H1 (cell line): ENCODE results near the gene RELA.

ENCODE experiments used
- EP300 ChIP-seq, 2 experiments: IDR thresholded peaks; 1 replicate in 1 of 2; 2 replicates in 1 of 2; pipeline ENCODE4 v1.6.1; 2011 to 2012; ENCODE audit warnings: low read depth in 2 of 2, low read length in 2 of 2, mild to moderate bottlenecking in 2 of 2, borderline replicate concordance in 1 of 2, inconsistent platforms in 1 of 2, moderate library complexity in 1 of 2
- EZH2 ChIP-seq: fragments of 200-600 bp; sonication (generic); IDR thresholded peaks from 2 replicates; pipeline ENCODE4 v1.7.1; 2012; ENCODE audit warnings: low read depth, mild to moderate bottlenecking, moderate library complexity, low read length, inconsistent platforms; ENCODE audit not compliant: severe bottlenecking
- POLR2A ChIP-seq, 2 experiments: IDR thresholded peaks; 1 replicate in 1 of 2; 2 replicates in 1 of 2; pipeline ENCODE4 v1.6.1; 2011; ENCODE audit warnings: low read depth in 2 of 2, low read length in 2 of 2, mild to moderate bottlenecking in 2 of 2; ENCODE audit errors: control extremely low read depth in 1 of 2
- POLR2AphosphoS5 ChIP-seq: IDR thresholded peaks from 2 replicates; pipeline ENCODE4 v1.6.1; 2011; ENCODE audit warnings: low read depth, low read length
- RXRA ChIP-seq: IDR thresholded peaks from 2 replicates; pipeline ENCODE4 v1.6.1; 2011; ENCODE audit warnings: low read depth, mild to moderate bottlenecking, low read length, moderate library complexity; ENCODE audit not compliant: insufficient read depth
- TF ChIP-seq, protein P1 (sequence below), 3 experiments: IDR thresholded peaks; 1 replicate in 2 of 3; 2 replicates in 1 of 3; pipeline versions ENCODE4 v1.5.1 to v1.6.1; 2011; ENCODE audit warnings: low read length in 3 of 3, mild to moderate bottlenecking in 3 of 3, inconsistent platforms in 2 of 3, low read depth in 1 of 3, moderate library complexity in 1 of 3; ENCODE audit not compliant: insufficient read depth in 1 of 3; ENCODE audit errors: control extremely low read depth in 1 of 3
- TF ChIP-seq, protein P2 (sequence below): IDR thresholded peaks from 2 replicates; pipeline ENCODE4 v1.6.1; 2011; ENCODE audit warnings: low read length, improper control_type of control experiment
- TF ChIP-seq, protein P3 (sequence below): IDR thresholded peaks from 2 replicates; pipeline ENCODE4 v1.6.1; 2012; ENCODE audit warnings: inconsistent platforms

DNA sequence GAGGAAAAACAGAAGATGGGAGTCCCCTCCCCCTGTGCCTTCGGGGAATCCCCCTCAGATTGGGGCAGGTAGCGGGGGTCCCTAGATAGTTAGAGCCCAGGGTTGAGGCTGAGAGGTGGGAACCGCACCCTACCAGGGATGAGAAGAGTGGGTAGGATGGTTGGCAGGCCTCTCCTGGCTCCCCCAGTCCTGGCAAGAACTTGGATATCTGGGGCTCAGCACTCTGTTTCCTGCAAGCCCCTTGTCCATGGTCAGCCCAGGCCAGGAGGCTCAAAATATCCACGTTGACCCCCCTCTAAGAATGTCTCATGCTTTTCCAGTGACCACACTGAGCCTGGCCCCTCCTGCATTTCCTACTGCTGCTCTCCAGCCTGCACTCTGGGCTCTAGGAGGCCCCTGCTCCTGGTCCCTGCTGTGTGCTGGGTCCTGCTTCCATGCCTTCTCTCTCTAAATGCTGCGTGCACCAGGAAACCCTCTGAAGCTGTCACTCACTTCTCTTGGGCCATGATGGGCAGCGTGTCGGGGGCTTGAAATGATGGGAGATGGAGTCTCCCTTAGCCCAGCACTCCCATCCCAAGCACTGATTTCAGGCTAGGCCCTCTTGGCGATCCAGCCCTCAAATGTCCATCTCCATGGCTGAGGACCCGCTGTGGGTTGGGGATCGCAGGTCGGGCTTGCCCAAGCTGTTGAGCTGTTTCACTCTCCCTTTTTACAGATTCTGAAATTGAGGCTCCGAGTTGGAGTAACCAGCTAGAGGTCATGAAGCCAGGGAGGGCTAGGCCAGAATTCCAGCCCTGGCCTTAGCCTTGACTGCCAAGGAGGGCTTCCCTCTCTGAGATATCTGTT lies 50.7 kb downstream of the RELA start:
- no peak for TF ChIP-seq EP300 (IDR thresholded peaks at IDR 0.05; ENCODE audit: borderline replicate concordance in 1 of 2, low read depth in 2 of 2, low read length in 2 of 2)
- TF ChIP-seq, protein P1, sequence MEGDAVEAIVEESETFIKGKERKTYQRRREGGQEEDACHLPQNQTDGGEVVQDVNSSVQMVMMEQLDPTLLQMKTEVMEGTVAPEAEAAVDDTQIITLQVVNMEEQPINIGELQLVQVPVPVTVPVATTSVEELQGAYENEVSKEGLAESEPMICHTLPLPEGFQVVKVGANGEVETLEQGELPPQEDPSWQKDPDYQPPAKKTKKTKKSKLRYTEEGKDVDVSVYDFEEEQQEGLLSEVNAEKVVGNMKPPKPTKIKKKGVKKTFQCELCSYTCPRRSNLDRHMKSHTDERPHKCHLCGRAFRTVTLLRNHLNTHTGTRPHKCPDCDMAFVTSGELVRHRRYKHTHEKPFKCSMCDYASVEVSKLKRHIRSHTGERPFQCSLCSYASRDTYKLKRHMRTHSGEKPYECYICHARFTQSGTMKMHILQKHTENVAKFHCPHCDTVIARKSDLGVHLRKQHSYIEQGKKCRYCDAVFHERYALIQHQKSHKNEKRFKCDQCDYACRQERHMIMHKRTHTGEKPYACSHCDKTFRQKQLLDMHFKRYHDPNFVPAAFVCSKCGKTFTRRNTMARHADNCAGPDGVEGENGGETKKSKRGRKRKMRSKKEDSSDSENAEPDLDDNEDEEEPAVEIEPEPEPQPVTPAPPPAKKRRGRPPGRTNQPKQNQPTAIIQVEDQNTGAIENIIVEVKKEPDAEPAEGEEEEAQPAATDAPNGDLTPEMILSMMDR (IDR thresholded peaks at IDR 0.05; ENCODE audit: control extremely low read depth in 1 of 3, insufficient read depth in 1 of 3, low read depth in 1 of 3, low read length in 3 of 3), result no peak
- TF ChIP-seq, protein P2, sequence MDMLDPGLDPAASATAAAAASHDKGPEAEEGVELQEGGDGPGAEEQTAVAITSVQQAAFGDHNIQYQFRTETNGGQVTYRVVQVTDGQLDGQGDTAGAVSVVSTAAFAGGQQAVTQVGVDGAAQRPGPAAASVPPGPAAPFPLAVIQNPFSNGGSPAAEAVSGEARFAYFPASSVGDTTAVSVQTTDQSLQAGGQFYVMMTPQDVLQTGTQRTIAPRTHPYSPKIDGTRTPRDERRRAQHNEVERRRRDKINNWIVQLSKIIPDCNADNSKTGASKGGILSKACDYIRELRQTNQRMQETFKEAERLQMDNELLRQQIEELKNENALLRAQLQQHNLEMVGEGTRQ, result no peak
- TF ChIP-seq POLR2A (IDR thresholded peaks at IDR 0.05; ENCODE audit: control extremely low read depth in 1 of 2, low read depth in 2 of 2, low read length in 2 of 2), result no peak
- TF ChIP-seq EZH2, result no peak
- TF ChIP-seq, protein P3, sequence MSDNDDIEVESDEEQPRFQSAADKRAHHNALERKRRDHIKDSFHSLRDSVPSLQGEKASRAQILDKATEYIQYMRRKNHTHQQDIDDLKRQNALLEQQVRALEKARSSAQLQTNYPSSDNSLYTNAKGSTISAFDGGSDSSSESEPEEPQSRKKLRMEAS, result no peak
- no peak for TF ChIP-seq POLR2AphosphoS5
- TF ChIP-seq RXRA, result no peak
